Measurements from ENCODE around the gene ADAMTS12.

The ADAMTS12 gene

GRCh38 chr5:33474004-33474403, 417.8 kb downstream of the ADAMTS12 start:
- DNase-seq, result no peak

Measured in C1 segment of cervical spinal cord (tissue), 14 donors.